Heart right ventricle (tissue), 16 donors: ENCODE measurements around the gene KCNA2. TPM values are rescaled to one million over a fixed set of nuclear protein-coding genes. Genes with fewer than 3 reads are reported as not detected.

Experiments used
- ATAC-seq, 8 donors: fragments of 200-7000 bp; cut with Tn5 transposase; one replicate each; pipeline ENCODE4 v1.9.1; 2020; ENCODE audit warnings: mild to moderate bottlenecking in 8 of 8, moderate library complexity in 8 of 8, moderate number of reproducible peaks in 1 of 8
- DNase-seq, 2 donors: peaks; one replicate each; pipeline ENCODE4 v3.0.0-alpha.2; 2020
- H3K27ac ChIP-seq, 10 donors: fragments of 200-600 bp; sonication (generic) in 2 of 10; one replicate each; pipeline versions ENCODE4 v1.5.0 to v1.8.0; 2020 to 2022; ENCODE audit warnings: mild to moderate bottlenecking in 3 of 10
- H3K27me3 ChIP-seq, 7 donors: fragments of 200-600 bp; one replicate each; pipeline ENCODE4 v1.8.0; 2021 to 2022; ENCODE audit warnings: mild to moderate bottlenecking in 2 of 7
- H3K36me3 ChIP-seq, 9 donors: fragments of 200-600 bp; sonication (generic) in 1 of 9; one replicate each; pipeline versions ENCODE4 v1.5.0 to v1.8.0; 2020 to 2022; ENCODE audit warnings: mild to moderate bottlenecking in 2 of 9
- H3K4me1 ChIP-seq, 9 donors: fragments of 200-600 bp; sonication (generic) in 1 of 9; one replicate each; pipeline versions ENCODE4 v1.5.0 to v1.8.0; 2020 to 2022; ENCODE audit warnings: mild to moderate bottlenecking in 4 of 9
- H3K4me3 ChIP-seq, 10 donors: fragments of 200-600 bp; sonication (generic) in 2 of 10; one replicate each; pipeline versions ENCODE4 v1.5.0 to v1.8.0; 2020 to 2022; ENCODE audit warnings: mild to moderate bottlenecking in 7 of 10, moderate library complexity in 2 of 10
- H3K9me3 ChIP-seq, 11 donors: fragments of 200-600 bp in 10 of 11; sonication (generic) in 2 of 11; one replicate each; pipeline versions ENCODE4 v1.5.0 to v1.8.0; 2013 to 2022; ENCODE audit warnings: mild to moderate bottlenecking in 2 of 11, control low read depth in 1 of 11, moderate library complexity in 1 of 11
- CTCF ChIP-seq, 9 donors: fragments of 200-600 bp; sonication (generic) in 2 of 9; IDR thresholded peaks; one replicate each; pipeline versions ENCODE4 v1.5.0 to v1.8.0; 2021 to 2022; ENCODE audit warnings: antibody characterized with exemption in 9 of 9, mild to moderate bottlenecking in 5 of 9, moderate library complexity in 1 of 9
- WGBS, 2 donors: extraction: QIAGEN DNeasy Blood & Tissue Kit; methylation state at CpG; one replicate each; pipeline ENCODE4 v1.1.7; 2013; ENCODE audit warnings: inconsistent platforms in 1 of 2; 5-methylcytosine and 5-hydroxymethylcytosine counted together
- intact Hi-C, 10 donors: fragments of 100-400 bp; cut with DNase I; formaldehyde crosslinking; loops; one replicate each; pipeline versions ENCODE4 v1.11.1 to v1.14.2; 2022
- polyA plus RNA-seq, 2 donors: library from polyadenylated mRNA; stranded (reverse); fragments of 200-250 nt; gene quantifications; one replicate each; pipeline ENCODE4 v1.2.3, GENCODE V29; 2013
- total RNA-seq, 10 donors: library from RNA; stranded (reverse); fragmentation: NEBNext Ultra II Directional in 3 of 10; extraction: Animal tissue kit (Norgen Biotek cat#: 25700) in 3 of 10; gene quantifications; one replicate each; pipeline versions ENCODE4 v1.2.1 to v1.2.4, GENCODE V29; 2021 to 2023
- donor health status: Arrhythmogenic right ventricular cardiomyopathy.
- donor health status: ischemic (EF 13 %, LVEDD 7.1; RV severe dilation, severe dysfunction).
- donor health status: healthy with polysubstance abuse.
- donor health status: DM: no; HTN: yes; CAD: no.
- donor health status: DM: no; HTN: no; CAD: no.
- donor health status: ischemic (EF 25% LVEDD 6.9; RV normal size, moderate dysfunction).
- donor health status: ischemic (EF 25% LVEDD 5.7; RV mildly dilated, moderate dysfunction).
- donor health status: healthy.
- donor health status: DM: yes; HTN: yes; CAD: no.
- donor health status: Ischemic cardiomyopathy.
- donor health status: ischemic (EF 35%, LVEDD 5.7; RV mildly dilated, moderate dysfunction).
- donor health status: nonischemic (EF 11% LVEDD 7.7; RV severe dilation, severe dysfunction).
- donor health status: DM: yes; HTN: yes; CAD: no.
- donor health status: PGD.
- donor health status: ischemic (EF 29% LVEDD 5.4; RV normal size, mild dysfunction).
- donor health status: nonischemic (EF 23%, LVEDD 6.1; RV moderate dilation, normal function).

KCNA2 gene
- total and polyA plus RNA-seq, 12 donors: 0.04 to 1.6 (median 0.75) TPM

GRCh38 chr1:110602466-110602865 is 3.7 kb downstream of the KCNA2 start:
- no peak overlapping the region for H3K4me3 ChIP-seq
- intact Hi-C loops: no loop called here
- ATAC-seq: peak in 7 of 8 donors; percentile 25 to 72 (median 43)
- no peak for DNase-seq
- peaks cover 10 to 29% (median 19%) of the 10 kb centered on the region in 9 donors for H3K4me1 ChIP-seq
- 66 to 75% methylated on average over 4 of the region's 4 CpGs for WGBS, 2 donors
- no peaks in the 10 kb centered on the region for H3K9me3 ChIP-seq
- peaks cover 7 to 68% (median 45%) of the 10 kb centered on the region in 7 donors for H3K27me3 ChIP-seq
- H3K36me3 ChIP-seq: no peaks in the 10 kb centered on the region
- TF ChIP-seq CTCF (IDR thresholded peaks at IDR 0.05): no peak
- no peak overlapping the region for H3K27ac ChIP-seq

- intact Hi-C loops: no loop called here
- H3K4me1 ChIP-seq: peaks cover 7 to 20% (median 12%) of the 10 kb centered on the region in 9 donors
- ATAC-seq (no peak), DNase-seq (no peak)
- no peaks in the 10 kb centered on the region for H3K9me3 ChIP-seq
- peaks cover 0 to 62% (median 35%) of the 10 kb centered on the region in 7 donors for H3K27me3 ChIP-seq
- no peak overlapping the region for H3K27ac ChIP-seq
- WGBS, 2 donors: 71 to 81% methylated on average over 5 of the region's 5 CpGs
- TF ChIP-seq CTCF (IDR thresholded peaks at IDR 0.05): no peak
- H3K36me3 ChIP-seq: no peaks in the 10 kb centered on the region
- no peak overlapping the region for H3K4me3 ChIP-seq
Observed at GRCh38 chr1:110601332-110601731, 4.8 kb downstream of the KCNA2 start.

GRCh38 chr1:110600716-110601115 is 5.4 kb downstream of the KCNA2 start:
- Histone ChIP-seq H3K27ac (no peak overlapping the region), H3K4me1 (peaks cover under 1 to 17% (median 6%) of the 10 kb centered on the region in 9 donors), H3K36me3 (no peaks in the 10 kb centered on the region), H3K4me3 (no peak overlapping the region), H3K27me3 (peaks cover 0 to 56% (median 28%) of the 10 kb centered on the region in 7 donors), H3K9me3 (no peaks in the 10 kb centered on the region)
- no peak for TF ChIP-seq CTCF (IDR thresholded peaks at IDR 0.05)
- no peak for ATAC-seq
- DNase-seq: no peak
- intact Hi-C loops: no loop called here
- WGBS, 2 donors: 97 to 98% methylated on average over 3 of the region's 3 CpGs

- WGBS, 2 donors: 91 to 93% methylated on average over 5 of the region's 5 CpGs
- H3K4me3 ChIP-seq: no peak overlapping the region
- ATAC-seq: no peak
- H3K4me1 ChIP-seq: peaks cover 0 to 8% (median 0%) of the 10 kb centered on the region in 9 donors
- H3K9me3 ChIP-seq: no peaks in the 10 kb centered on the region
- no peak for TF ChIP-seq CTCF (IDR thresholded peaks at IDR 0.05)
- no peak overlapping the region for H3K27ac ChIP-seq
- H3K27me3 ChIP-seq: peaks cover 0 to 35% (median 4%) of the 10 kb centered on the region in 7 donors
- intact Hi-C loops: loop anchor here in 1 of 10 donors (2.0 kb wide), 1 partner anchor 27 kb away; no protein-coding TSS in a partner anchor
- H3K36me3 ChIP-seq: no peaks in the 10 kb centered on the region
- no peak for DNase-seq
Observed at GRCh38 chr1:110597966-110598365, 8.2 kb downstream of the KCNA2 start.
